AG04450 (cell line): ENCODE results near the gene SORCS2. TPM values are rescaled to one million over a fixed set of nuclear protein-coding genes. Genes with fewer than 3 reads are reported as not detected.

Source experiments
- CTCF ChIA-PET: fragments of 300-600, 350-600 bp; formaldehyde crosslinking; extraction: SDS; loops from one replicate; lab custom pipeline; 2022; ENCODE audit warnings: antibody characterized with exemption, inconsistent platforms; lab: Charles Lee
- POLR2A ChIA-PET: fragments of 350-600 bp; formaldehyde crosslinking; extraction: SDS; loops from one replicate; lab custom pipeline; 2021; ENCODE audit warnings: antibody characterized with exemption, inconsistent platforms; lab: Yijun Ruan, JAX
- DNase-seq: peaks from one replicate; pipeline ENCODE4 v3.0.0-alpha.2; 2011; ENCODE audit warnings: low read depth, low spot score
- H3K27ac ChIP-seq: one replicate; pipeline ENCODE4 v1.5.1; 2012; ENCODE audit warnings: low read depth, low read length, control low read depth
- H3K27me3 ChIP-seq: one replicate; pipeline ENCODE4 v1.6.0; 2012; ENCODE audit warnings: low read length; ENCODE audit not compliant: control insufficient read depth, insufficient read depth
- H3K4me3 ChIP-seq: 2 replicates; pipeline ENCODE4 v1.5.1; 2011; ENCODE audit warnings: mild to moderate bottlenecking, low read depth, low read length, control low read depth
- H3K9me3 ChIP-seq: 2 replicates; pipeline ENCODE4 v1.5.1; 2012; ENCODE audit warnings: low read length; ENCODE audit not compliant: control insufficient read depth, insufficient read depth
- polyA plus RNA-seq: library from polyadenylated mRNA; depleted of rRNA; stranded (reverse); fragments of >200 nt; gene quantifications from 2 replicates; pipeline ENCODE4 v1.2.3, GENCODE V29; 2011
- TF ChIP-seq, protein P1 (sequence below): IDR thresholded peaks from 2 replicates; pipeline ENCODE4 v1.5.1; 2011; ENCODE audit warnings: low read depth, low read length, control low read depth, inconsistent platforms

SORCS2 gene
- polyA plus RNA-seq, 1 experiment: 0.29 TPM

GRCh38 chr4:7703688-7704087 lies 511.4 kb downstream of the SORCS2 start:
- Histone ChIP-seq H3K4me3 (no peak overlapping the region), H3K27me3 (no peaks in the 10 kb centered on the region), H3K9me3 (no peaks in the 10 kb centered on the region; the same call in 1 of the 2 replicates), H3K27ac (no peak overlapping the region)
- ChIA-PET CTCF (no interaction called here), POLR2A (no interaction called here)
- TF ChIP-seq, protein P1, sequence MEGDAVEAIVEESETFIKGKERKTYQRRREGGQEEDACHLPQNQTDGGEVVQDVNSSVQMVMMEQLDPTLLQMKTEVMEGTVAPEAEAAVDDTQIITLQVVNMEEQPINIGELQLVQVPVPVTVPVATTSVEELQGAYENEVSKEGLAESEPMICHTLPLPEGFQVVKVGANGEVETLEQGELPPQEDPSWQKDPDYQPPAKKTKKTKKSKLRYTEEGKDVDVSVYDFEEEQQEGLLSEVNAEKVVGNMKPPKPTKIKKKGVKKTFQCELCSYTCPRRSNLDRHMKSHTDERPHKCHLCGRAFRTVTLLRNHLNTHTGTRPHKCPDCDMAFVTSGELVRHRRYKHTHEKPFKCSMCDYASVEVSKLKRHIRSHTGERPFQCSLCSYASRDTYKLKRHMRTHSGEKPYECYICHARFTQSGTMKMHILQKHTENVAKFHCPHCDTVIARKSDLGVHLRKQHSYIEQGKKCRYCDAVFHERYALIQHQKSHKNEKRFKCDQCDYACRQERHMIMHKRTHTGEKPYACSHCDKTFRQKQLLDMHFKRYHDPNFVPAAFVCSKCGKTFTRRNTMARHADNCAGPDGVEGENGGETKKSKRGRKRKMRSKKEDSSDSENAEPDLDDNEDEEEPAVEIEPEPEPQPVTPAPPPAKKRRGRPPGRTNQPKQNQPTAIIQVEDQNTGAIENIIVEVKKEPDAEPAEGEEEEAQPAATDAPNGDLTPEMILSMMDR: no peak
- no peak for DNase-seq

DNA sequence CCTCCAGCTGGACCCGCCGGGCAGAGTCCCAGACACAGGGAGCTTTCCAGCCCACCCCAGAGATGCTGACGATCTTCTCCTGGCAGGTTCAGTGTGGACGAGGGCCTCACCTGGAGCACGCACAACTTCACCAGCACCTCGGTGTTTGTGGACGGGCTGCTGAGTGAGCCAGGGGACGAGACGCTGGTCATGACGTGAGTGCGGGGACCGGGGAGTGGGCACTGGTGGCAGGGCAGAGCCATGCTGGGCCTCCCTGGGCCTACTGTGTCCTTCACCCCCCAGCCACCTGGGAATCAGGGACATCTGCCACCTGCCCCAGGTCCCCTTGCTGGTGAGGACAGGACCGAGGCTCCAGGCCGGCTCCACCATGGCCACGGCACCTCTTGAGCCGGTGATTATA lies 511.8 kb downstream of the SORCS2 start:
- CTCF ChIA-PET: no interaction called here

GRCh38 chr4:7704625-7705024 lies 512.3 kb downstream of the SORCS2 start:
- TF ChIP-seq, protein P1: no peak
- Histone ChIP-seq H3K27me3 (peaks cover 1% of the 10 kb centered on the region), H3K4me3 (no peak overlapping the region), H3K9me3 (no peaks in the 10 kb centered on the region; the same call in 1 of the 2 replicates), H3K27ac (no peak overlapping the region)
- ChIA-PET CTCF (no interaction called here), POLR2A (no interaction called here)
- no peak for DNase-seq

More for the DNA sequence above, 511.8 kb downstream of the SORCS2 start:
- TF ChIP-seq, protein P1: no peak
- POLR2A ChIA-PET: no interaction called here
- no peak overlapping the region for H3K4me3 ChIP-seq
- no peaks in the 10 kb centered on the region for H3K27me3 ChIP-seq
- no peak overlapping the region for H3K27ac ChIP-seq
- no peak for DNase-seq
- no peaks in the 10 kb centered on the region; the same call in 1 of the 2 replicates for H3K9me3 ChIP-seq

DNA sequence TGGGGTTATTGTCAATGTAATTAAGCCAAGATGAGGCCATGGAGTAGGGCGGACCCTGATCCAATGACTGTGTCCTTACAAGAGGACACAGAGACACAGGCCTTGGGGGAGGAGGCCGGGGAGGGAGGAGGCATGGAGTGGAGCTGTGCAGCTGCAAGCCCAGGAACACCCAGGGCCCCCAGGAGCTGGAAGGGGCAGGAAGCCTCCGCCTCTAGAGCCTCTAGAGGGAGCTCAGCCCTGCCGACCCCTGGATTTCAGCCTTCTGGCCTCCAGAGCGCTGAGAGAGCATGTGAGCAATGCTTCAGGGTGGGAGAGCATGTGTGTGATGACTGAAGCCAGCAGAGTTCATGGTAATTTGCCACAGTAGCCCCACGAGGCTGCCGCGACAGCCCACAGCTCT lies 512.7 kb downstream of the SORCS2 start:
- no peak for DNase-seq
- H3K27ac ChIP-seq: no peak overlapping the region
- H3K27me3 ChIP-seq: peaks cover 2% of the 10 kb centered on the region
- no peaks in the 10 kb centered on the region; the same call in 1 of the 2 replicates for H3K9me3 ChIP-seq
- POLR2A ChIA-PET: no interaction called here
- CTCF ChIA-PET: no interaction called here
- no peak overlapping the region for H3K4me3 ChIP-seq
- TF ChIP-seq, protein P1: no peak

GRCh38 chr4:7705593-7705992 lies 513.3 kb downstream of the SORCS2 start:
- POLR2A ChIA-PET: no interaction called here

More at GRCh38 chr4:7705593-7705992, 513.3 kb downstream of the SORCS2 start:
- DNase-seq: no peak
- Histone ChIP-seq H3K27me3 (peaks cover 5% of the 10 kb centered on the region), H3K4me3 (no peak overlapping the region), H3K27ac (no peak overlapping the region), H3K9me3 (no peaks in the 10 kb centered on the region; the same call in 1 of the 2 replicates)
- TF ChIP-seq, protein P1: no peak
- CTCF ChIA-PET: no interaction called here
